ENCODE data around the gene DENND2A.

The DENND2A gene

GRCh38 chr7:140640727-140641523 is at the start of gene DENND2A:
Gene DENND2A, minus strand, starts transcription at chr7:140640813. Its CDS starts 38,416 bp downstream, at chr7:140602397.
- DNase-seq (ENCODE audit: low read depth): no peak
- peak within 1 kb of the TSS; percentile 35 for H3K4me3 ChIP-seq (ENCODE audit: low read depth, low read length)
- no peak for TF ChIP-seq CTCF (IDR thresholded peaks at IDR 0.05; ENCODE audit: control insufficient read depth, extremely low read depth, insufficient read depth)

GRCh38 chr7:140689199-140690152 is 48.9 kb upstream of the DENND2A start:
- H3K4me3 ChIP-seq (ENCODE audit: low read depth, low read length): no peak overlapping the region
- DNase-seq (ENCODE audit: low read depth): no peak
- no peak for TF ChIP-seq CTCF (IDR thresholded peaks at IDR 0.05; ENCODE audit: control insufficient read depth, extremely low read depth, insufficient read depth)

GRCh38 chr7:140688341-140688740 is 47.7 kb upstream of the DENND2A start:
- H3K4me3 ChIP-seq (ENCODE audit: low read depth, low read length): no peak overlapping the region
- DNase-seq (ENCODE audit: low read depth): no peak
- TF ChIP-seq CTCF (IDR thresholded peaks at IDR 0.05; ENCODE audit: control insufficient read depth, extremely low read depth, insufficient read depth): no peak

- no peak for DNase-seq (ENCODE audit: low read depth)
- no peak overlapping the region for H3K4me3 ChIP-seq (ENCODE audit: low read depth, low read length)
- no peak for TF ChIP-seq CTCF (IDR thresholded peaks at IDR 0.05; ENCODE audit: control insufficient read depth, extremely low read depth, insufficient read depth)
Measured at GRCh38 chr7:140686921-140687320, 46.3 kb upstream of the DENND2A start.

GRCh38 chr7:140685407-140686087 is 44.9 kb upstream of the DENND2A start:
- no peak for TF ChIP-seq CTCF (IDR thresholded peaks at IDR 0.05; ENCODE audit: control insufficient read depth, extremely low read depth, insufficient read depth)
- no peak for DNase-seq (ENCODE audit: low read depth)
- H3K4me3 ChIP-seq (ENCODE audit: low read depth, low read length): no peak overlapping the region

- no peak for DNase-seq (ENCODE audit: low read depth)
- no peak overlapping the region for H3K4me3 ChIP-seq (ENCODE audit: low read depth, low read length)
- no peak for TF ChIP-seq CTCF (IDR thresholded peaks at IDR 0.05; ENCODE audit: control insufficient read depth, extremely low read depth, insufficient read depth)
Measured at GRCh38 chr7:140684066-140684950, 43.7 kb upstream of the DENND2A start.

Data from LNCaP clone FGC (cell line).